Epithelial cell of proximal tubule (primary cell): ENCODE measurements around the gene USF2. TPM values are rescaled to one million over a fixed set of nuclear protein-coding genes. Genes with fewer than 3 reads are reported as not detected.

ENCODE experiments used
- DNase-seq: peaks from one replicate; pipeline ENCODE4 v3.0.0-alpha.2; 2011; ENCODE audit warnings: low read depth
- H3K4me3 ChIP-seq: 2 replicates; pipeline ENCODE4 v1.5.1; 2011; ENCODE audit warnings: low read depth, mild to moderate bottlenecking, low read length
- total RNA-seq: library from RNA; depleted of rRNA; stranded (reverse); fragments of >200 nt; gene quantifications from 2 replicates; pipeline ENCODE4 v1.2.3, GENCODE V29; 2015
- TF ChIP-seq, protein P1 (sequence below): conservative IDR thresholded peaks from 2 replicates; pipeline ENCODE4 v1.5.1; 2012; ENCODE audit warnings: low read depth, mild to moderate bottlenecking, low read length

Gene USF2
- total RNA-seq, 1 donor from 2014 or later = 62.9 TPM

DNA sequence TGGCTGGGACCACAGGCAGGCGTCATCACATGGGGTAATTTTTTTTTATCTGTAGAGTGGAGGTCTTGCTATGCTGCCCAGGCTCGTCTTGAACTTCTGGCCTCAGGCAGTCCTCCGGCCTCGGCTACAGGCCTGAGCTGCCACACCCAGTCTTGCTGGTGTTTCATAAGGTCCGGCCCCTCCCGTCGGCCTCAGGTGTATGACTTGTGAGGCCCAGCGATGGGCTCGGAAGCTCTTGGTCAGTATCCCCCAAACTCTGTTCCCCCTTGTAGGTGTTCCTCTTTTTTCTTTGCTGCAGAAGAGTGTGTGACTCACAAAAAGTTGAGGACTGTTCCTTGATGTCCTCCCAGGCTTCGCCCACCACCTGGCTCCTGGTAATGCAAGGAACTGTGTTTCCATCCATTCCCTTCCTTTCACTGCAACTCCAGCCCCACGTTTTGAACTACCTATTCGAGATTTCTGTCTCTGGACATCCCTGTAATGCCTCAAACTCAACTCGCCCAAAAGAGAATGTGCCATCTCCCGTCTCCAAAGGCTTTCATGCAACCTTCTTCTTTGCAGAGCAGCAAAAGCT lies 5.0 kb downstream of the USF2 start:
- no peak for DNase-seq
- H3K4me3 ChIP-seq = no peak overlapping the region
- TF ChIP-seq, protein P1, sequence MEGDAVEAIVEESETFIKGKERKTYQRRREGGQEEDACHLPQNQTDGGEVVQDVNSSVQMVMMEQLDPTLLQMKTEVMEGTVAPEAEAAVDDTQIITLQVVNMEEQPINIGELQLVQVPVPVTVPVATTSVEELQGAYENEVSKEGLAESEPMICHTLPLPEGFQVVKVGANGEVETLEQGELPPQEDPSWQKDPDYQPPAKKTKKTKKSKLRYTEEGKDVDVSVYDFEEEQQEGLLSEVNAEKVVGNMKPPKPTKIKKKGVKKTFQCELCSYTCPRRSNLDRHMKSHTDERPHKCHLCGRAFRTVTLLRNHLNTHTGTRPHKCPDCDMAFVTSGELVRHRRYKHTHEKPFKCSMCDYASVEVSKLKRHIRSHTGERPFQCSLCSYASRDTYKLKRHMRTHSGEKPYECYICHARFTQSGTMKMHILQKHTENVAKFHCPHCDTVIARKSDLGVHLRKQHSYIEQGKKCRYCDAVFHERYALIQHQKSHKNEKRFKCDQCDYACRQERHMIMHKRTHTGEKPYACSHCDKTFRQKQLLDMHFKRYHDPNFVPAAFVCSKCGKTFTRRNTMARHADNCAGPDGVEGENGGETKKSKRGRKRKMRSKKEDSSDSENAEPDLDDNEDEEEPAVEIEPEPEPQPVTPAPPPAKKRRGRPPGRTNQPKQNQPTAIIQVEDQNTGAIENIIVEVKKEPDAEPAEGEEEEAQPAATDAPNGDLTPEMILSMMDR = no peak

GRCh38 chr19:35274323-35274722 lies 5.6 kb downstream of the USF2 start:
- no peak for DNase-seq
- TF ChIP-seq, protein P1 = no peak
- H3K4me3 ChIP-seq = no peak overlapping the region

- TF ChIP-seq, protein P1 = no peak
- no peak overlapping the region for H3K4me3 ChIP-seq
- DNase-seq = no peak
Measured at GRCh38 chr19:35276706-35277281, 8.0 kb downstream of the USF2 start.

GRCh38 chr19:35278578-35279284 lies 10.0 kb downstream of the USF2 start:
- TF ChIP-seq, protein P1 = no peak
- no peak overlapping the region for H3K4me3 ChIP-seq
- no peak for DNase-seq

DNA sequence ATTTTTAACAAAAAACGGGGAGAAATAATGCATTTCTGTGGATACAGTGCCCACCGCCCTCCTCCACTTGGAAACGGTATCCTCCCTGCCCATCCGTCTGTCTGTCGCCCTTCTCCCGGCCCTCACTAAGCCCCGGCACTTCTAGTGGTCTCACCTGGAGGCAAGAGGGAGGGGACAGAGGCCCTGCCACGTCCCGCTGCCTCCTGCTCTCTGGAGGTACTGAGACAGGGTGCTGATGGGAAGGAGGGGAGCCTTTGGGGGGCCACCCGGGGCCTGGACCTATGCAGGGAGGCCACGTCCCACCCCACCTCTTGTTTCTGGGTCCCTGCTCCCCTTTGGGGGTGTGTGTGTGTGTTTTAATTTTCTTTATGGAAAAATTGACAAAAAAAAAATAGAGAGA lies 10.6 kb downstream of the USF2 start:
- TF ChIP-seq, protein P1 = no peak
- no peak for DNase-seq
- H3K4me3 ChIP-seq = no peak overlapping the region

DNA sequence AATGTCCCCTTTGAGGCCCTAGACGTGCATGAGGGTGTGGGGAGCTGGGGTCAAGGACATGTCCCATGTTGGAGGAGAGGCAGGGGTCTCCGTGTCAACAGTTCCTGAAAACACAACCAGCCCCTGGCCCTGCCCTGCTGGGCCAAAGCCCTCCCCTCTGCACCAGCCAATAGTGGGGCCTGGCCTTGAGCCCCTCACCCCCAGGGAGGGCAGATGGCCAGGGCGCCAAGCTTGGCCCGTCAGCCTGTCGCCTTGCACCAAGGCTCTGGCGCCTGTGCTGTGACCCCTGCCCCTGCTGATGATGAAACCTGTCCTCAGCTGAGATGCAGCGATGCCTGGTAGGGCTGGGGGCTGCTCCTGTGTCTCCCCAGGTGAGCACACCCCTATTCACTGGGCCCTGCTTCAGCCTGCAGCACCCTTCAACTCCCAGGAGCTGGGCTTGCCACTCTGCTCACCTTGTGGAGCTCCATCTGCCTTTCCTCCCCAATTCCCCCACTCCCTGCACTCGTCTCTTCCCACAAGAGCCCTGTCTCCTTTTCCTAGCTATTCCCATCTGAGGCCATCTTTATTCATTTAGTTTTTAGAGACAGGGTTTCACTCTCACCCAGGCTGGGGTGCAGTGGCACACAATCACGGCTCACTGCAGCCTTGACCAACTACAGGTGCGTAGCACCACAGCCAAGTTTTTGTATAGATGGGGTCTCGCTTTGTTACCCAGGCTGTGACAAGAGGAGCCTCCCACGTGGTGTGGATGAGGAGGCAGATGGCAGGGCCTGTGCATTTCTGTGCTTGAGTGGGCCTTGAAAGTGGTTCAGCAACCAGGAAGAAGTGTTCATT lies 11.4 kb downstream of the USF2 start:
- TF ChIP-seq, protein P1 = no peak
- no peak overlapping the region for H3K4me3 ChIP-seq
- DNase-seq = no peak
